ENCODE measurements around the gene PDK4.

PDK4 gene

DNA sequence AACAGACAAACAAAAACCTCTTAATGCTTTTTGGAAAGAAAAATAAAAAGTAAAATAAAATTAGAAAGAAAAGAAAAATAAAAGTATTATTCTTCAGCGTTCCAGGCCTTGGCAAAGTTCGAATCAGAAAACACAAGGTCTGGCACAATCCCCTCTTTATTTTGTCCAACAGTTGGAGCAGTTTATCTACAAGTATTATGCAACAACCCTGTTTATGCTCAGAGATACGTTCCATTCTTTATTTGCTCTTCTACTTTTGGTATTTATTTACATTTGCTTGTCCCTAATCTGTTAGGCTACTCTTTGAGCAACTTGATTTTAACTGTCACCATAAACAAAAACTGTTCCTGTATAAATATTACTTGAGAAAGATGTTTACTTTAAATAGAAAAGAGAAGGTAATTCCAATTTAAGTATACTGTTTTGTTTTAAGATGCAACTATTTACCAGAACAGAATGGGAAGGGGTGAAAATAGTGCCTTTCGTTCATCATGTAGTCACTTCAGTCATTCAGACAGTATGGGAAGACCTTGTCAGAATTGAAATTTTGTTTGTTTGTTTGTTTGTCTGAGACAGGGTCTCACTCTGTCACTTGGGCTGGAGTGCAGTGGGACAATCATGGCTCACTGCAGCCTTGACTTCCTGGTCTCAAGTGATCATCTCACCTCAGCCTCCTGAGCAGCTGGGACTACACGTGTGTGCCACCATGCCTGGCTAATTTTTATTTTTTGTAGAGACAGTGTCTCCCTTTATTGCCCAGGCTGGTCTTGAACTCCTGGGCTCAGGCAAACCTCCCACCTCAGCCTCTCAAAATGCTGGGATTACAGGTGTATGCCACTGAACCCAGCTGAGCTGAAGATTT lies 5.7 kb downstream of the PDK4 start:
- TF ChIP-seq EZH2phosphoT487 (IDR thresholded peaks at IDR 0.05; ENCODE audit: low read depth), result no peak
- TF ChIP-seq, protein P1, sequence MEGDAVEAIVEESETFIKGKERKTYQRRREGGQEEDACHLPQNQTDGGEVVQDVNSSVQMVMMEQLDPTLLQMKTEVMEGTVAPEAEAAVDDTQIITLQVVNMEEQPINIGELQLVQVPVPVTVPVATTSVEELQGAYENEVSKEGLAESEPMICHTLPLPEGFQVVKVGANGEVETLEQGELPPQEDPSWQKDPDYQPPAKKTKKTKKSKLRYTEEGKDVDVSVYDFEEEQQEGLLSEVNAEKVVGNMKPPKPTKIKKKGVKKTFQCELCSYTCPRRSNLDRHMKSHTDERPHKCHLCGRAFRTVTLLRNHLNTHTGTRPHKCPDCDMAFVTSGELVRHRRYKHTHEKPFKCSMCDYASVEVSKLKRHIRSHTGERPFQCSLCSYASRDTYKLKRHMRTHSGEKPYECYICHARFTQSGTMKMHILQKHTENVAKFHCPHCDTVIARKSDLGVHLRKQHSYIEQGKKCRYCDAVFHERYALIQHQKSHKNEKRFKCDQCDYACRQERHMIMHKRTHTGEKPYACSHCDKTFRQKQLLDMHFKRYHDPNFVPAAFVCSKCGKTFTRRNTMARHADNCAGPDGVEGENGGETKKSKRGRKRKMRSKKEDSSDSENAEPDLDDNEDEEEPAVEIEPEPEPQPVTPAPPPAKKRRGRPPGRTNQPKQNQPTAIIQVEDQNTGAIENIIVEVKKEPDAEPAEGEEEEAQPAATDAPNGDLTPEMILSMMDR (IDR thresholded peaks at IDR 0.05; ENCODE audit: low read depth, low read length), result no peak
- Histone ChIP-seq H2AFZ (ENCODE audit: low read depth, low read length) (no peak overlapping the region), H3K4me2 (ENCODE audit: low read length) (no peak overlapping the region), H3K4me1 (ENCODE audit: low read length) (peaks cover 12% of the 10 kb centered on the region; the same call in 1 of the 2 replicates), H3K4me3 (ENCODE audit: low read length) (no peak overlapping the region), H3K9me3 (ENCODE audit: insufficient read depth, low read length) (no peaks in the 10 kb centered on the region), H3K79me2 (ENCODE audit: low read length) (no peaks in the 10 kb centered on the region), H3K27me3 (ENCODE audit: low read depth, low read length) (no peaks in the 10 kb centered on the region), H3K9ac (ENCODE audit: low read length) (no peak overlapping the region), H3K27ac (ENCODE audit: low read length) (no peak overlapping the region), H4K20me1 (ENCODE audit: insufficient read depth, low read length) (no peaks in the 10 kb centered on the region), H3K36me3 (replicated peaks; ENCODE audit: low read depth, low read length) (no peaks in the 10 kb centered on the region)

DNA sequence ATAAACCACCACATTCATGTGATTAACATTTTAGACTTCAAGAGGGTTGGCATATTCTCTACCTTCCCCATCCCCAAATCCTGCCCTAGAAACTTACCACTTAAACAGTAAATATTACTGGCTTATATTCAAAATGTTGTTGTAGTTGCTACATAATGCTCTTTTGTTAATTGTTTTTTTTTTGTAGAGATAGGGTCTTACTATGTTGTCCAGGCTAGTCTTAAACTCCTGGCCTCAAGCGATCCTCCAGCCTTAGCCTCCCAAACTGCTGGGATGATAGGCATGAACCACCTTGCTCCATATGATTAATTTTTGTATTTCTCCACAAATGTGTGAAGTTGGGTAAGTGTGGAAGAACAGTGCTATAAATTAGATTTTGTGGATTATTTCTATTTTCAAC lies 6.5 kb downstream of the PDK4 start:
- H3K27ac ChIP-seq (ENCODE audit: low read length), result no peak overlapping the region
- H2AFZ ChIP-seq (ENCODE audit: low read depth, low read length), result no peak overlapping the region

DNA sequence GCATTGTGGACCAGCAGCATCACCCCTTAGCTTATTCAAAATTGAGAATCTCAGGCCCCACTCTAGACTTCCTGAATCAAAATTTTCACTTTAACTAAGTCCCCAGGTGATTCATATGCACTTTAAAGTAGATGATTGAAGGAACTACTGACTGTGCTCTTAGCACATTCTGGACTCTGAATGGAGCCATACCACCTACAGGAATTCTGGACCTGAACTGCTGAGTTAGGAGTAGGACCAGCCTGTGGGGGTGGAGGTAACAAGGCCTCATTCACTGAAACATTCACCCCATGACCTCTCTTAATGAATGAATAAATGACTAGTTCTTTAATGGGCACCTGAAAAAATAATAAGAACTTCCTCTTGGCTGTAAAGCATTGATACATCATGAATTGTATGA lies 7.3 kb downstream of the PDK4 start:
- Histone ChIP-seq H3K9me3 (ENCODE audit: insufficient read depth, low read length) (no peaks in the 10 kb centered on the region), H3K4me3 (ENCODE audit: low read length) (no peak overlapping the region), H3K79me2 (ENCODE audit: low read length) (no peaks in the 10 kb centered on the region), H2AFZ (ENCODE audit: low read depth, low read length) (no peak overlapping the region), H3K4me2 (ENCODE audit: low read length) (no peak overlapping the region), H3K4me1 (ENCODE audit: low read length) (peaks cover 12% of the 10 kb centered on the region; the same call in 1 of the 2 replicates), H4K20me1 (ENCODE audit: insufficient read depth, low read length) (no peaks in the 10 kb centered on the region), H3K9ac (ENCODE audit: low read length) (no peak overlapping the region), H3K27ac (ENCODE audit: low read length) (no peak overlapping the region), H3K27me3 (ENCODE audit: low read depth, low read length) (no peaks in the 10 kb centered on the region), H3K36me3 (replicated peaks; ENCODE audit: low read depth, low read length) (no peaks in the 10 kb centered on the region)
- TF ChIP-seq, protein P1 (IDR thresholded peaks at IDR 0.05; ENCODE audit: low read depth, low read length), result no peak
- no peak for TF ChIP-seq EZH2phosphoT487 (IDR thresholded peaks at IDR 0.05; ENCODE audit: low read depth)

More for the DNA sequence above, 6.5 kb downstream of the PDK4 start:
- no peaks in the 10 kb centered on the region for H3K9me3 ChIP-seq (ENCODE audit: insufficient read depth, low read length)
- H3K9ac ChIP-seq (ENCODE audit: low read length), result no peak overlapping the region
- H4K20me1 ChIP-seq (ENCODE audit: insufficient read depth, low read length), result no peaks in the 10 kb centered on the region
- H3K4me1 ChIP-seq (ENCODE audit: low read length), result peaks cover 12% of the 10 kb centered on the region; the same call in 1 of the 2 replicates
- H3K4me2 ChIP-seq (ENCODE audit: low read length), result no peak overlapping the region
- no peaks in the 10 kb centered on the region for H3K79me2 ChIP-seq (ENCODE audit: low read length)
- no peak overlapping the region for H3K4me3 ChIP-seq (ENCODE audit: low read length)
- TF ChIP-seq, protein P1 (IDR thresholded peaks at IDR 0.05; ENCODE audit: low read depth, low read length), result no peak
- TF ChIP-seq EZH2phosphoT487 (IDR thresholded peaks at IDR 0.05; ENCODE audit: low read depth), result no peak
- no peaks in the 10 kb centered on the region for H3K36me3 ChIP-seq (replicated peaks; ENCODE audit: low read depth, low read length)
- H3K27me3 ChIP-seq (ENCODE audit: low read depth, low read length), result no peaks in the 10 kb centered on the region

DNA sequence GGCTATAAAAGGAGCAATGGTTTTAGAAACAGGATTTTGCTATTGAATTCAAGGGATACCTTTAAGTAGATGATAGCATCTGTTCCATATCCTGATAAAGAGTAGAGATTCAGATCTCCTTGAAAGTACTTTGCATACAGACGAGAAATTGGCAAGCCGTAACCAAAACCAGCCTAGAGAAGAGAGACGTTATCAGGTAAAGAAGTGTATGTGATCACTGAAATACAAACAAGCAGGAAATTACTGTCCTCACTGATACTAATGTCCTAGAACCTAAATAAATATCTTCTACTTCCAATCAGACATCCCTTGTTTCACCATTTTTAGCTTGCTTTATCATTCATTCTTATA lies 9.4 kb downstream of the PDK4 start:
- H3K79me2 ChIP-seq (ENCODE audit: low read length), result no peaks in the 10 kb centered on the region
- H3K27me3 ChIP-seq (ENCODE audit: low read depth, low read length), result no peaks in the 10 kb centered on the region
- no peak overlapping the region for H3K4me3 ChIP-seq (ENCODE audit: low read length)
- H3K9ac ChIP-seq (ENCODE audit: low read length), result no peak overlapping the region
- H2AFZ ChIP-seq (ENCODE audit: low read depth, low read length), result no peak overlapping the region
- H4K20me1 ChIP-seq (ENCODE audit: insufficient read depth, low read length), result no peaks in the 10 kb centered on the region
- TF ChIP-seq, protein P1 (IDR thresholded peaks at IDR 0.05; ENCODE audit: low read depth, low read length), result no peak
- no peak for TF ChIP-seq EZH2phosphoT487 (IDR thresholded peaks at IDR 0.05; ENCODE audit: low read depth)
- H3K27ac ChIP-seq (ENCODE audit: low read length), result no peak overlapping the region
- H3K4me1 ChIP-seq (ENCODE audit: low read length), result peaks cover 12% of the 10 kb centered on the region; the same call in 1 of the 2 replicates
- no peaks in the 10 kb centered on the region for H3K9me3 ChIP-seq (ENCODE audit: insufficient read depth, low read length)
- H3K4me2 ChIP-seq (ENCODE audit: low read length), result no peak overlapping the region
- no peaks in the 10 kb centered on the region for H3K36me3 ChIP-seq (replicated peaks; ENCODE audit: low read depth, low read length)

Measured in OCI-LY3 (cell line).